ENCODE measurements around the gene DOC2A. TPM values are rescaled to one million over a fixed set of nuclear protein-coding genes. Genes with fewer than 3 reads are reported as not detected.

Gene DOC2A
- total and polyA plus RNA-seq, 9 of the 15 experiments (the other 6 are each of a cell fraction or from before 2014, with no cell fraction given): 0.03 to 0.38 (median 0.28) TPM; not detected in 1

- no peak for TF ChIP-seq PURB (CRISPR knock-in tag; IDR thresholded peaks at IDR 0.05; ENCODE audit: low read depth)
- no peak for TF ChIP-seq ZNF644 (tag; IDR thresholded peaks at IDR 0.05; ENCODE audit: low read depth)
- TF ChIP-seq, protein P1, sequence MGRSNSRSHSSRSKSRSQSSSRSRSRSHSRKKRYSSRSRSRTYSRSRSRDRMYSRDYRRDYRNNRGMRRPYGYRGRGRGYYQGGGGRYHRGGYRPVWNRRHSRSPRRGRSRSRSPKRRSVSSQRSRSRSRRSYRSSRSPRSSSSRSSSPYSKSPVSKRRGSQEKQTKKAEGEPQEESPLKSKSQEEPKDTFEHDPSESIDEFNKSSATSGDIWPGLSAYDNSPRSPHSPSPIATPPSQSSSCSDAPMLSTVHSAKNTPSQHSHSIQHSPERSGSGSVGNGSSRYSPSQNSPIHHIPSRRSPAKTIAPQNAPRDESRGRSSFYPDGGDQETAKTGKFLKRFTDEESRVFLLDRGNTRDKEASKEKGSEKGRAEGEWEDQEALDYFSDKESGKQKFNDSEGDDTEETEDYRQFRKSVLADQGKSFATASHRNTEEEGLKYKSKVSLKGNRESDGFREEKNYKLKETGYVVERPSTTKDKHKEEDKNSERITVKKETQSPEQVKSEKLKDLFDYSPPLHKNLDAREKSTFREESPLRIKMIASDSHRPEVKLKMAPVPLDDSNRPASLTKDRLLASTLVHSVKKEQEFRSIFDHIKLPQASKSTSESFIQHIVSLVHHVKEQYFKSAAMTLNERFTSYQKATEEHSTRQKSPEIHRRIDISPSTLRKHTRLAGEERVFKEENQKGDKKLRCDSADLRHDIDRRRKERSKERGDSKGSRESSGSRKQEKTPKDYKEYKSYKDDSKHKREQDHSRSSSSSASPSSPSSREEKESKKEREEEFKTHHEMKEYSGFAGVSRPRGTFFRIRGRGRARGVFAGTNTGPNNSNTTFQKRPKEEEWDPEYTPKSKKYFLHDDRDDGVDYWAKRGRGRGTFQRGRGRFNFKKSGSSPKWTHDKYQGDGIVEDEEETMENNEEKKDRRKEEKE (IDR thresholded peaks at IDR 0.05; ENCODE audit: borderline replicate concordance in 1 of 2, control insufficient read depth in 1 of 2, low read depth in 2 of 2, low read length in 1 of 2): no peak
These were observed 37.8 kb downstream of the DOC2A start (continued) for GRCh38 chr16:29972992-29973383.

DNA sequence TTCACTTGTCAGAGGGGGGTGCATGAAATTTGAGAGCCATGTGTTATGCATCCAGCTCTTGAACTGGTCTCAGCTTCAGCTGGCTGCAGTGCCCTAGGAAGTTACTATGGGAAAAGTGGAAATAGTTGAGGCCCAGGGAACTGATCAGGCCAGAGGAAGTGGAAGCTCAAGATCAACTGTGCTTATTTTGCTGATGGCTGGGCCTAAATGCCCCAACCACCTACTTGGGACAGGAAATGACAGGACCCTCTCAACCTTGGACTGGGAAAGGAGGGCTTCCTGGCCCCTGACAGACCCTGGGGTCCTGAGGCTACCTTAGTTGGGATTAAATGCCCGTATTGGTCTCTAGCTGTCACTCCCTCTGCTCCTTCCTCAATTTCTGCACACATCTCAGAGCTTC, 38.3 kb downstream of the DOC2A start:
- Histone ChIP-seq H3K79me2 (ENCODE audit: control insufficient read depth, insufficient read depth, low read length) (peaks cover 36% of the 10 kb centered on the region), H3K9me1 (ENCODE audit: control insufficient read depth, insufficient read depth, low read length) (peaks cover 3% of the 10 kb centered on the region), H3K27me3 (ENCODE audit: control insufficient read depth in 2 of 2, insufficient read depth in 2 of 2, low read length in 2 of 2) (no peaks in the 10 kb centered on the region), H3K4me3 (no peak overlapping the region), H3K36me3 (ENCODE audit: control insufficient read depth, insufficient read depth, low read length) (peaks cover 40% of the 10 kb centered on the region), H3K9me3 (replicated peaks; ENCODE audit: control insufficient read depth, insufficient read depth, low read depth, low read length) (no peaks in the 10 kb centered on the region; the same call in 1 of the 2 replicates), H3K4me2 (ENCODE audit: insufficient read depth, low read length) (no peak overlapping the region), H3K9ac (ENCODE audit: insufficient read depth in 1 of 2, low read depth in 2 of 2, low read length in 2 of 2) (no peak overlapping the region), H2AFZ (ENCODE audit: low read depth, low read length) (no peak overlapping the region; the same call in 1 of the 2 replicates), H3K4me1 (replicated peaks in 1 of 2; ENCODE audit: control insufficient read depth in 2 of 2, insufficient read depth in 2 of 2, low read length in 2 of 2) (peaks cover 26 to 30% of the 10 kb centered on the region in 2 experiments; a peak in 4 of 5 replicates), H3K27ac (ENCODE audit: extremely low read depth, low read depth, low read length) (peak overlapping the region; percentile 65; the same call in 1 of the 3 replicates), H4K20me1 (replicated peaks; ENCODE audit: control insufficient read depth, insufficient read depth, low read length) (peaks cover 23% of the 10 kb centered on the region)
- ATAC-seq (no peak), FAIRE-seq (no peak), DNase-seq (ENCODE audit: extremely low read depth in 1 of 4, low spot score in 3 of 4) (no peak)
- in situ Hi-C loops (cut with MboI) (no loop called here), intact Hi-C loops (cut with micrococcal nuclease) (no loop called here)
- 100% methylated on average over 1 of the region's 1 CpG for WGBS (ENCODE audit: insufficient coverage, low coverage, missing lambda C conversion rate)
- ChIA-PET POLR2A (interaction anchor here (1.3 to 2.9 kb wide), 3 partner anchors 10 to 65 kb away, joined by 3 to 18 read pairs (median 9); partner anchors contain the start of gene TMEM219), CTCF (ENCODE audit: low intra/inter-chr PET ratio) (no interaction called here)
- no TSS peak for BruUV-seq (replicated peaks)
- no peak for TF ChIP-seq ARID3A (IDR thresholded peaks at IDR 0.05; ENCODE audit: borderline replicate concordance, low read depth, low read length)
- TF ChIP-seq FOS (IDR thresholded peaks at IDR 0.05; ENCODE audit: extremely low read depth, insufficient read length): no peak
- TF ChIP-seq CTBP1 (IDR thresholded peaks at IDR 0.05; ENCODE audit: borderline replicate concordance): no peak
- no peak for TF ChIP-seq TEAD4 (IDR thresholded peaks at IDR 0.05; ENCODE audit: low read length)
- TF ChIP-seq TEAD4 (CRISPR knock-in tag; IDR thresholded peaks at IDR 0.05; ENCODE audit: borderline replicate concordance): no peak
- TF ChIP-seq LCOR (CRISPR knock-in tag; IDR thresholded peaks at IDR 0.05): no peak
